ENCODE data around the gene DUSP23.

DUSP23 gene

GRCh38 chr1:159802111-159802510 lies 21.3 kb downstream of the DUSP23 start, which contains the start of gene FCRL6:
Gene FCRL6 (plus strand): TSS chr1:159802360. CDS start chr1:159802425, 65 bp downstream.
- Histone ChIP-seq H3K4me2 (ENCODE audit: low read depth, low read length, poor library complexity, severe bottlenecking) (no peak within 1 kb of the TSS), H3K79me2 (ENCODE audit: insufficient read depth, low read length) (no peaks in the 10 kb centered on the region), H3K9me3 (ENCODE audit: insufficient read depth, low read length) (no peaks in the 10 kb centered on the region), H3F3A (ENCODE audit: insufficient read depth) (no peaks in the 10 kb centered on the region), H3K4me3 (ENCODE audit: insufficient read depth, low read length, poor library complexity, severe bottlenecking) (no peak within 1 kb of the TSS), H3K9ac (ENCODE audit: low read length) (no peak within 1 kb of the TSS), H3K9me2 (replicated peaks; ENCODE audit: insufficient read depth, low read length) (no peaks in the 10 kb centered on the region), H4K20me1 (ENCODE audit: low read depth, low read length) (no peaks in the 10 kb centered on the region), H2AFZ (ENCODE audit: low read depth, low read length, severe bottlenecking) (no peak within 1 kb of the TSS), H3K27ac (ENCODE audit: low read depth, low read length) (no peak within 1 kb of the TSS), H3K36me3 (ENCODE audit: low read length) (no peaks in the 10 kb centered on the region), H3K27me3 (ENCODE audit: low read length) (no peaks in the 10 kb centered on the region)
- TF ChIP-seq, protein P1, sequence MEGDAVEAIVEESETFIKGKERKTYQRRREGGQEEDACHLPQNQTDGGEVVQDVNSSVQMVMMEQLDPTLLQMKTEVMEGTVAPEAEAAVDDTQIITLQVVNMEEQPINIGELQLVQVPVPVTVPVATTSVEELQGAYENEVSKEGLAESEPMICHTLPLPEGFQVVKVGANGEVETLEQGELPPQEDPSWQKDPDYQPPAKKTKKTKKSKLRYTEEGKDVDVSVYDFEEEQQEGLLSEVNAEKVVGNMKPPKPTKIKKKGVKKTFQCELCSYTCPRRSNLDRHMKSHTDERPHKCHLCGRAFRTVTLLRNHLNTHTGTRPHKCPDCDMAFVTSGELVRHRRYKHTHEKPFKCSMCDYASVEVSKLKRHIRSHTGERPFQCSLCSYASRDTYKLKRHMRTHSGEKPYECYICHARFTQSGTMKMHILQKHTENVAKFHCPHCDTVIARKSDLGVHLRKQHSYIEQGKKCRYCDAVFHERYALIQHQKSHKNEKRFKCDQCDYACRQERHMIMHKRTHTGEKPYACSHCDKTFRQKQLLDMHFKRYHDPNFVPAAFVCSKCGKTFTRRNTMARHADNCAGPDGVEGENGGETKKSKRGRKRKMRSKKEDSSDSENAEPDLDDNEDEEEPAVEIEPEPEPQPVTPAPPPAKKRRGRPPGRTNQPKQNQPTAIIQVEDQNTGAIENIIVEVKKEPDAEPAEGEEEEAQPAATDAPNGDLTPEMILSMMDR (IDR thresholded peaks at IDR 0.05; ENCODE audit: insufficient read depth, low read length, poor library complexity, severe bottlenecking), result no peak
- no peak for TF ChIP-seq EZH2phosphoT487 (conservative IDR thresholded peaks at IDR 0.05; ENCODE audit: low read length)

- Histone ChIP-seq H2AFZ (ENCODE audit: low read depth, low read length, severe bottlenecking) (no peak overlapping the region), H3K9me2 (replicated peaks; ENCODE audit: insufficient read depth, low read length) (no peaks in the 10 kb centered on the region)
These were observed 23.4 kb downstream of the DUSP23 start for GRCh38 chr1:159803956-159804689.

DNA sequence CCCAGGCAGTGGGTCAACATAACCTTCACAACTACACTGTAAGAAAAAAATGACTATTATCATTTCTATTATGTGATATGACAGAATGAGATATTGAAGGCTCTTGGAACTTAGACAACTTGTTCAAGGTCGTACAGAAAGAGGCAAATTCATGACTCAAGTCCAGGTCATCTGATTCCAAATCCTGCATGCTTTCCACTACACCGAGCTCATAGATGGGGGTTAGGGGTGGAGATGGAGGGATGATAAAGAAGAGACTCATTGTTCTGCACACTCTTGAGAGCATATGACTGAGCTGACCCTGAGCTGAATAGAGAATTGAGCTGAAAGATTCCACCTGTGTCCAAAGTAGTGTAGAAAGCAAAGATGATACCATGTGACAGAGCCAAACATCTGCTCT lies 24.2 kb downstream of the DUSP23 start:
- no peaks in the 10 kb centered on the region for H3K9me2 ChIP-seq (replicated peaks; ENCODE audit: insufficient read depth, low read length)
- H3K4me2 ChIP-seq (ENCODE audit: low read depth, low read length, poor library complexity, severe bottlenecking), result no peak overlapping the region
- H2AFZ ChIP-seq (ENCODE audit: low read depth, low read length, severe bottlenecking), result no peak overlapping the region
- TF ChIP-seq, protein P1 (IDR thresholded peaks at IDR 0.05; ENCODE audit: insufficient read depth, low read length, poor library complexity, severe bottlenecking), result no peak
- TF ChIP-seq EZH2phosphoT487 (conservative IDR thresholded peaks at IDR 0.05; ENCODE audit: low read length), result no peak
- H3K79me2 ChIP-seq (ENCODE audit: insufficient read depth, low read length), result no peaks in the 10 kb centered on the region
- no peaks in the 10 kb centered on the region for H3K9me3 ChIP-seq (ENCODE audit: insufficient read depth, low read length)
- H3F3A ChIP-seq (ENCODE audit: insufficient read depth), result no peaks in the 10 kb centered on the region
- no peak overlapping the region for H3K9ac ChIP-seq (ENCODE audit: low read length)
- no peaks in the 10 kb centered on the region for H3K36me3 ChIP-seq (ENCODE audit: low read length)
- H3K27ac ChIP-seq (ENCODE audit: low read depth, low read length), result no peak overlapping the region
- no peak overlapping the region for H3K4me3 ChIP-seq (ENCODE audit: insufficient read depth, low read length, poor library complexity, severe bottlenecking)
- H3K27me3 ChIP-seq (ENCODE audit: low read length), result no peaks in the 10 kb centered on the region
- H4K20me1 ChIP-seq (ENCODE audit: low read depth, low read length), result no peaks in the 10 kb centered on the region

More at GRCh38 chr1:159803956-159804689, 23.4 kb downstream of the DUSP23 start:
- H3K4me3 ChIP-seq (ENCODE audit: insufficient read depth, low read length, poor library complexity, severe bottlenecking), result no peak overlapping the region
- no peak overlapping the region for H3K4me2 ChIP-seq (ENCODE audit: low read depth, low read length, poor library complexity, severe bottlenecking)
- H4K20me1 ChIP-seq (ENCODE audit: low read depth, low read length), result no peaks in the 10 kb centered on the region
- no peak for TF ChIP-seq EZH2phosphoT487 (conservative IDR thresholded peaks at IDR 0.05; ENCODE audit: low read length)
- TF ChIP-seq, protein P1 (IDR thresholded peaks at IDR 0.05; ENCODE audit: insufficient read depth, low read length, poor library complexity, severe bottlenecking), result no peak
- no peak overlapping the region for H3K27ac ChIP-seq (ENCODE audit: low read depth, low read length)
- H3K36me3 ChIP-seq (ENCODE audit: low read length), result no peaks in the 10 kb centered on the region
- no peaks in the 10 kb centered on the region for H3K27me3 ChIP-seq (ENCODE audit: low read length)
- H3F3A ChIP-seq (ENCODE audit: insufficient read depth), result no peaks in the 10 kb centered on the region
- no peaks in the 10 kb centered on the region for H3K79me2 ChIP-seq (ENCODE audit: insufficient read depth, low read length)
- no peaks in the 10 kb centered on the region for H3K9me3 ChIP-seq (ENCODE audit: insufficient read depth, low read length)
- no peak overlapping the region for H3K9ac ChIP-seq (ENCODE audit: low read length)
